HepG2 (cell line): ENCODE data around the gene CPB2. TPM values are rescaled to one million over a fixed set of nuclear protein-coding genes. Genes with fewer than 3 reads are reported as not detected.
A peak's percentile ranks its signal among the peaks of the same experiment; 100 is the strongest.

Source experiments
- BORCS8-MEF2B ChIP-seq: sonication (generic); formaldehyde crosslinking; IDR thresholded peaks from 2 replicates; pipeline ENCODE4 v1.8.0; 2022; ENCODE audit warnings: mild to moderate bottlenecking, missing genetic modification reagents
- DMAP1 ChIP-seq: IDR thresholded peaks from 2 replicates; pipeline ENCODE4 v1.6.1; 2016
- FOXK2 ChIP-seq: fragments of 450-650 bp; IDR thresholded peaks from 2 replicates; pipeline ENCODE4 v1.6.1; 2016
- GATA4 ChIP-seq: sonication (generic); IDR thresholded peaks from 2 replicates; pipeline ENCODE4 v1.6.1; 2016; ENCODE audit warnings: antibody characterized with exemption, low read depth, borderline replicate concordance
- HDAC2 ChIP-seq: sonication (generic); formaldehyde crosslinking; IDR thresholded peaks from 2 replicates; pipeline ENCODE4 v1.4.0; 2020; ENCODE audit warnings: missing genetic modification reagents
- NONO ChIP-seq, 2 experiments: fragments of 450-650 bp in 1 of 2; sonication (generic) in 1 of 2; formaldehyde crosslinking in 1 of 2; IDR thresholded peaks in 1 of 2; conservative IDR thresholded peaks in 1 of 2; 2 replicates each; pipeline versions ENCODE4 v1.6.1 to v1.8.0; 2017 to 2022; ENCODE audit warnings: mild to moderate bottlenecking in 1 of 2, missing genetic modification reagents in 1 of 2, moderate library complexity in 1 of 2
- ZFP82 ChIP-seq: sonication (generic); formaldehyde crosslinking; IDR thresholded peaks from 2 replicates; pipeline ENCODE4 v1.5.1; 2020; ENCODE audit warnings: mild to moderate bottlenecking, missing genetic modification reagents, borderline replicate concordance
- ZNF12 ChIP-seq: sonication (generic); formaldehyde crosslinking; IDR thresholded peaks from 2 replicates; pipeline ENCODE4 v1.5.0; 2020; ENCODE audit warnings: missing genetic modification reagents
- ZNF160 ChIP-seq: sonication (generic); formaldehyde crosslinking; IDR thresholded peaks from 2 replicates; pipeline ENCODE4 v1.8.0; 2022; ENCODE audit warnings: mild to moderate bottlenecking, inconsistent platforms, missing genetic modification reagents
- ZNF224 ChIP-seq: sonication (generic); formaldehyde crosslinking; IDR thresholded peaks from 2 replicates; pipeline ENCODE4 v1.5.0; 2020; ENCODE audit warnings: mild to moderate bottlenecking, missing genetic modification reagents
- ZSCAN21 ChIP-seq: sonication (generic); formaldehyde crosslinking; IDR thresholded peaks from 2 replicates; pipeline ENCODE4 v1.8.0; 2022; ENCODE audit warnings: mild to moderate bottlenecking, missing genetic modification reagents, moderate library complexity, borderline replicate concordance
- polyA plus RNA-seq, 8 experiments: library from polyadenylated mRNA; depleted of rRNA in 3 of 8; stranded (reverse) in 7 of 8; unstranded in 1 of 8; fragments of >200 nt; fragmentation: Illumina TruSeq in 4 of 8; extraction: Trizol in 4 of 8; gene quantifications; 2 replicates each; pipeline versions ENCODE4 v1.2.1 to v1.2.3, GENCODE V29; 2011 to 2016; ENCODE audit warnings: low read depth in 4 of 8, missing spikeins in 1 of 8, mixed read lengths in 1 of 8; ENCODE audit not compliant: insufficient read depth in 1 of 8
- total RNA-seq, 5 experiments: library from RNA; depleted of rRNA; stranded (reverse); fragments of >200 nt; fragmentation: Illumina TruSeq; extraction: Trizol; gene quantifications; 2 replicates each; pipeline ENCODE4 v1.2.3, GENCODE V29; 2016; ENCODE audit warnings: low read depth in 1 of 5
- TF ChIP-seq, protein P1 (sequence below): sonication (generic); formaldehyde crosslinking; IDR thresholded peaks from 2 replicates; pipeline ENCODE4 v1.5.0; 2020; ENCODE audit warnings: mild to moderate bottlenecking, missing genetic modification reagents, borderline replicate concordance
- TF ChIP-seq, protein P2 (sequence below): IDR thresholded peaks from 2 replicates; pipeline ENCODE4 v1.6.1; 2012; ENCODE audit warnings: low read length, improper control_type of control experiment
- TF ChIP-seq, protein P3 (sequence below): IDR thresholded peaks from 2 replicates; pipeline ENCODE4 v1.6.1; 2016; ENCODE audit warnings: missing compliant biosample characterization, missing genetic modification reagents, borderline replicate concordance
- TF ChIP-seq, protein P4 (sequence below): sonication (generic); formaldehyde crosslinking; IDR thresholded peaks from 2 replicates; pipeline ENCODE4 v1.4.0; 2020; ENCODE audit warnings: missing genetic modification reagents

Gene CPB2
- total and polyA plus RNA-seq, 2 of the 13 experiments (the other 11 are each of a cell fraction or from before 2014, with no cell fraction given) = 125 to 140 TPM

DNA sequence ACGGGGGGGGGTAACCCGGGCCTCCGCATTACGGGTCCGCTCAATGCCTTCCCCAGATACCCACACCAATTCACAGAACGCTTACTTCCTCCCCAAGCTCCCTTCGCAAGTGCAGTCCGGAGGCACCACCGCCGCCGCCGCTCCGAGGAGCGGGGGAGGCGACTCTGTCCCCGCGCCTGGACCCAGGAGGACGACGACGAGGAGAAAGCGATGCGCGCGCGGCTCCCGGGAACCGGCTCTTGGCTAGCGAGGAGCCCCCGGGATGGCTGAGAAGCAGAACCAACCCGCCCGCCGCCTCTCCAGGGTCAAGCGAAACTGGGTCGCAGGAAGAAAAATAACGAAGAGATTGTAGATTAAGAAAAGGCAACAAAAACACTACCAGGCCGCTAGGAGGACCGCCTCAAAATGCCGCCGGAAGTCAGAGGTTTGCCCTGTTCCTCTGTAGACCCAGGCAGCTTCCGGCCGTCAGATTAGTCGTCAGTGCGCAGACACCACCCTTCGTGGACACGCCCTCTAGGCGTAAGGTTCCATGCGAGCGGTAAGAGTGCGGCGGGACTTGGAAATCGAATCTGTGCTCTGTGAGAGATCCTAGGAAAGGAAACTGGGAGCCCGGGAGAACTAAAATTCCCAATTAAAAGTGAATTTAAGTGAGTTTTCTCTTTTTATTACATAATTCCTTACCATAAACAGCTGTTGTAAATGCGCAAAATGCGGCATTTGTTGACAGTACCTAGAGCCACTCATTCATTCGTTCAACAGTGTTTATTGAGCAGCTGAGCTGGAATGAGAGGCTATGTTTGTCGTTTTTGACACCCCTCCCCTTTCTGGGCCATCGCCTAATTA is 52.3 kb downstream of the CPB2 start, which contains the start of gene ZC3H13 (continued):
- TF ChIP-seq, protein P1, sequence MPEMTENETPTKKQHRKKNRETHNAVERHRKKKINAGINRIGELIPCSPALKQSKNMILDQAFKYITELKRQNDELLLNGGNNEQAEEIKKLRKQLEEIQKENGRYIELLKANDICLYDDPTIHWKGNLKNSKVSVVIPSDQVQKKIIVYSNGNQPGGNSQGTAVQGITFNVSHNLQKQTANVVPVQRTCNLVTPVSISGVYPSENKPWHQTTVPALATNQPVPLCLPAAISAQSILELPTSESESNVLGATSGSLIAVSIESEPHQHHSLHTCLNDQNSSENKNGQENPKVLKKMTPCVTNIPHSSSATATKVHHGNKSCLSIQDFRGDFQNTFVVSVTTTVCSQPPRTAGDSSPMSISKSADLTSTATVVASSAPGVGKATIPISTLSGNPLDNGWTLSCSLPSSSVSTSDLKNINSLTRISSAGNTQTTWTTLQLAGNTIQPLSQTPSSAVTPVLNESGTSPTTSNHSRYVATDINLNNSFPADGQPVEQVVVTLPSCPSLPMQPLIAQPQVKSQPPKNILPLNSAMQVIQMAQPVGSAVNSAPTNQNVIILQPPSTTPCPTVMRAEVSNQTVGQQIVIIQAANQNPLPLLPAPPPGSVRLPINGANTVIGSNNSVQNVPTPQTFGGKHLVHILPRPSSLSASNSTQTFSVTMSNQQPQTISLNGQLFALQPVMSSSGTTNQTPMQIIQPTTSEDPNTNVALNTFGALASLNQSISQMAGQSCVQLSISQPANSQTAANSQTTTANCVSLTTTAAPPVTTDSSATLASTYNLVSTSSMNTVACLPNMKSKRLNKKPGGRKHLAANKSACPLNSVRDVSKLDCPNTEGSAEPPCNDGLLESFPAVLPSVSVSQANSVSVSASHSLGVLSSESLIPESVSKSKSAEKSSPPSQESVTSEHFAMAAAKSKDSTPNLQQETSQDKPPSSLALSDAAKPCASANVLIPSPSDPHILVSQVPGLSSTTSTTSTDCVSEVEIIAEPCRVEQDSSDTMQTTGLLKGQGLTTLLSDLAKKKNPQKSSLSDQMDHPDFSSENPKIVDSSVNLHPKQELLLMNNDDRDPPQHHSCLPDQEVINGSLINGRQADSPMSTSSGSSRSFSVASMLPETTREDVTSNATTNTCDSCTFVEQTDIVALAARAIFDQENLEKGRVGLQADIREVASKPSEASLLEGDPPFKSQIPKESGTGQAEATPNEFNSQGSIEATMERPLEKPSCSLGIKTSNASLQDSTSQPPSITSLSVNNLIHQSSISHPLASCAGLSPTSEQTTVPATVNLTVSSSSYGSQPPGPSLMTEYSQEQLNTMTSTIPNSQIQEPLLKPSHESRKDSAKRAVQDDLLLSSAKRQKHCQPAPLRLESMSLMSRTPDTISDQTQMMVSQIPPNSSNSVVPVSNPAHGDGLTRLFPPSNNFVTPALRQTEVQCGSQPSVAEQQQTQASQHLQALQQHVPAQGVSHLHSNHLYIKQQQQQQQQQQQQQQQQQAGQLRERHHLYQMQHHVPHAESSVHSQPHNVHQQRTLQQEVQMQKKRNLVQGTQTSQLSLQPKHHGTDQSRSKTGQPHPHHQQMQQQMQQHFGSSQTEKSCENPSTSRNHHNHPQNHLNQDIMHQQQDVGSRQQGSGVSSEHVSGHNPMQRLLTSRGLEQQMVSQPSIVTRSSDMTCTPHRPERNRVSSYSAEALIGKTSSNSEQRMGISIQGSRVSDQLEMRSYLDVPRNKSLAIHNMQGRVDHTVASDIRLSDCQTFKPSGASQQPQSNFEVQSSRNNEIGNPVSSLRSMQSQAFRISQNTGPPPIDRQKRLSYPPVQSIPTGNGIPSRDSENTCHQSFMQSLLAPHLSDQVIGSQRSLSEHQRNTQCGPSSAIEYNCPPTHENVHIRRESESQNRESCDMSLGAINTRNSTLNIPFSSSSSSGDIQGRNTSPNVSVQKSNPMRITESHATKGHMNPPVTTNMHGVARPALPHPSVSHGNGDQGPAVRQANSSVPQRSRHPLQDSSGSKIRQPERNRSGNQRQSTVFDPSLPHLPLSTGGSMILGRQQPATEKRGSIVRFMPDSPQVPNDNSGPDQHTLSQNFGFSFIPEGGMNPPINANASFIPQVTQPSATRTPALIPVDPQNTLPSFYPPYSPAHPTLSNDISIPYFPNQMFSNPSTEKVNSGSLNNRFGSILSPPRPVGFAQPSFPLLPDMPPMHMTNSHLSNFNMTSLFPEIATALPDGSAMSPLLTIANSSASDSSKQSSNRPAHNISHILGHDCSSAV = no peak
- TF ChIP-seq ZFP82 (CRISPR knock-in tag) (no peak), FOXK2 (no peak), NONO (IDR thresholded peaks at IDR 0.05) (no peak), NONO (CRISPR knock-in tag; conservative IDR thresholded peaks at IDR 0.05) (peak; percentile 62; the same call in 1 of the 2 replicates), BORCS8-MEF2B (CRISPR knock-in tag) (no peak; the same call in 1 of the 2 replicates), ZNF12 (CRISPR knock-in tag) (0 out of 2 replicates have a peak, but pooled peaks have one; percentile 32), ZSCAN21 (CRISPR knock-in tag) (no peak; the same call in 1 of the 2 replicates), GATA4 (peak; percentile 29; the same call in 1 of the 2 replicates), DMAP1 (CRISPR knock-in tag) (peak; percentile 53; the same call in 1 of the 2 replicates), ZNF224 (CRISPR knock-in tag) (peak; percentile 88), HDAC2 (peak; percentile 54; the same call in 1 of the 2 replicates), ZNF160 (CRISPR knock-in tag) (no peak)
- TF ChIP-seq, protein P2, sequence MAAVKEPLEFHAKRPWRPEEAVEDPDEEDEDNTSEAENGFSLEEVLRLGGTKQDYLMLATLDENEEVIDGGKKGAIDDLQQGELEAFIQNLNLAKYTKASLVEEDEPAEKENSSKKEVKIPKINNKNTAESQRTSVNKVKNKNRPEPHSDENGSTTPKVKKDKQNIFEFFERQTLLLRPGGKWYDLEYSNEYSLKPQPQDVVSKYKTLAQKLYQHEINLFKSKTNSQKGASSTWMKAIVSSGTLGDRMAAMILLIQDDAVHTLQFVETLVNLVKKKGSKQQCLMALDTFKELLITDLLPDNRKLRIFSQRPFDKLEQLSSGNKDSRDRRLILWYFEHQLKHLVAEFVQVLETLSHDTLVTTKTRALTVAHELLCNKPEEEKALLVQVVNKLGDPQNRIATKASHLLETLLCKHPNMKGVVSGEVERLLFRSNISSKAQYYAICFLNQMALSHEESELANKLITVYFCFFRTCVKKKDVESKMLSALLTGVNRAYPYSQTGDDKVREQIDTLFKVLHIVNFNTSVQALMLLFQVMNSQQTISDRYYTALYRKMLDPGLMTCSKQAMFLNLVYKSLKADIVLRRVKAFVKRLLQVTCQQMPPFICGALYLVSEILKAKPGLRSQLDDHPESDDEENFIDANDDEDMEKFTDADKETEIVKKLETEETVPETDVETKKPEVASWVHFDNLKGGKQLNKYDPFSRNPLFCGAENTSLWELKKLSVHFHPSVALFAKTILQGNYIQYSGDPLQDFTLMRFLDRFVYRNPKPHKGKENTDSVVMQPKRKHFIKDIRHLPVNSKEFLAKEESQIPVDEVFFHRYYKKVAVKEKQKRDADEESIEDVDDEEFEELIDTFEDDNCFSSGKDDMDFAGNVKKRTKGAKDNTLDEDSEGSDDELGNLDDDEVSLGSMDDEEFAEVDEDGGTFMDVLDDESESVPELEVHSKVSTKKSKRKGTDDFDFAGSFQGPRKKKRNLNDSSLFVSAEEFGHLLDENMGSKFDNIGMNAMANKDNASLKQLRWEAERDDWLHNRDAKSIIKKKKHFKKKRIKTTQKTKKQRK = no peak
- TF ChIP-seq, protein P3, sequence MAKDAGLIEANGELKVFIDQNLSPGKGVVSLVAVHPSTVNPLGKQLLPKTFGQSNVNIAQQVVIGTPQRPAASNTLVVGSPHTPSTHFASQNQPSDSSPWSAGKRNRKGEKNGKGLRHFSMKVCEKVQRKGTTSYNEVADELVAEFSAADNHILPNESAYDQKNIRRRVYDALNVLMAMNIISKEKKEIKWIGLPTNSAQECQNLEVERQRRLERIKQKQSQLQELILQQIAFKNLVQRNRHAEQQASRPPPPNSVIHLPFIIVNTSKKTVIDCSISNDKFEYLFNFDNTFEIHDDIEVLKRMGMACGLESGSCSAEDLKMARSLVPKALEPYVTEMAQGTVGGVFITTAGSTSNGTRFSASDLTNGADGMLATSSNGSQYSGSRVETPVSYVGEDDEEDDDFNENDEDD = peak; percentile 71; the same call in 1 of the 2 replicates
- TF ChIP-seq, protein P4, sequence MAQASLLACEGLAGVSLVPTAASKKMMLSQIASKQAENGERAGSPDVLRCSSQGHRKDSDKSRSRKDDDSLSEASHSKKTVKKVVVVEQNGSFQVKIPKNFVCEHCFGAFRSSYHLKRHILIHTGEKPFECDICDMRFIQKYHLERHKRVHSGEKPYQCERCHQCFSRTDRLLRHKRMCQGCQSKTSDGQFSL (CRISPR knock-in tag) = no peak
